ENCODE results near the gene UMOD. TPM values are rescaled to one million over a fixed set of nuclear protein-coding genes. Genes with fewer than 3 reads are reported as not detected.

UMOD gene
- polyA plus RNA-seq, 3 donors = not detected

DNA sequence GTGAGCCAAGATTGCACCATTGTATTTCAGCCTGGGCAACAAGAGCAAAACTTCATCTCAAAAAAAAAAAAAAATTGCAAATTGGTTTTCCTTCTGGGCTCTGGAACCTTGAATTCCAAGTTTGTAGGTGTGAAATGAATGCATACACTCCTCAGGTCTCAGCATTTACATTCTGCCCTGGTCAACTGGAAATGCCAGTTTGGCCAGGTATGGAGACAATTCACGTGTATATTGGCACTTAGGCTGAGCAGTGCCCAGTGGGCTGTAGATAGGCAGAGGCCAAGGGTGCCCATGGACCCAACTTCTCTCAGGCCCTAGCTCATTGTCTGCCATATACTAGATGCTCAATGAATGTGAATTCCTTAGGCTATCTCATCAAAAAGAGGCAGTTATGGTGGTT is 36.3 kb upstream of the UMOD start:
- H3K27ac Mint-ChIP-seq = no peak overlapping the region
- no peak overlapping the region for H3K27ac ChIP-seq (ENCODE audit: low read depth in 1 of 2, low read length in 2 of 2)
- no peak for DNase-seq
- no peak for TF ChIP-seq CTCF (IDR thresholded peaks at IDR 0.05)
- peaks cover 9 to 19% (median 14%) of the 10 kb centered on the region in 3 donors for H3K27me3 Mint-ChIP-seq (ENCODE audit: low read depth in 3 of 3)
- no peaks in the 10 kb centered on the region for H3K36me3 Mint-ChIP-seq
- no peak overlapping the region for H3K4me2 ChIP-seq (replicated peaks; ENCODE audit: extremely low read depth, low read length, poor library complexity, severe bottlenecking)
- no peak overlapping the region for H2AFZ ChIP-seq (ENCODE audit: insufficient read depth, low read depth, low read length, poor library complexity, severe bottlenecking)
- no peaks in the 10 kb centered on the region for H3K4me1 ChIP-seq (ENCODE audit: control insufficient read depth in 1 of 2, insufficient read depth in 2 of 2, low read length in 2 of 2)
- no peaks in the 10 kb centered on the region for H4K20me1 ChIP-seq (ENCODE audit: insufficient read depth, low read length)
- no peaks in the 10 kb centered on the region for H3K4me1 Mint-ChIP-seq
- no peak overlapping the region for H3K4me3 ChIP-seq (replicated peaks in 1 of 3; ENCODE audit: low read depth in 2 of 3, low read length in 3 of 3)
- intact Hi-C loops (cut with micrococcal nuclease) = loop anchor here (10.0 kb wide), 1 partner anchor 484 kb away; no protein-coding TSS in a partner anchor
- H3K4me3 Mint-ChIP-seq = no peak overlapping the region
- no peaks in the 10 kb centered on the region for H3K36me3 ChIP-seq (replicated peaks in 1 of 2; ENCODE audit: control insufficient read depth in 1 of 2, insufficient read depth in 2 of 2, low read length in 2 of 2)
- H3K9me3 ChIP-seq (replicated peaks in 1 of 2; ENCODE audit: control insufficient read depth in 1 of 2, insufficient read depth in 1 of 2, low read length in 2 of 2) = no peaks in the 10 kb centered on the region
- no peak overlapping the region for H3K9ac ChIP-seq (ENCODE audit: insufficient read depth, low read length, poor library complexity, severe bottlenecking)
- WGBS (ENCODE audit: insufficient coverage) = no CpG with 5 or more reads among the region's 1 CpG
- H3K79me2 ChIP-seq (ENCODE audit: insufficient read depth, low read length) = no peaks in the 10 kb centered on the region
- H3K27me3 ChIP-seq (ENCODE audit: control insufficient read depth in 2 of 2, insufficient read depth in 2 of 2, low read length in 2 of 2) = no peaks in the 10 kb centered on the region
- no peaks in the 10 kb centered on the region for H3K9me3 Mint-ChIP-seq

DNA sequence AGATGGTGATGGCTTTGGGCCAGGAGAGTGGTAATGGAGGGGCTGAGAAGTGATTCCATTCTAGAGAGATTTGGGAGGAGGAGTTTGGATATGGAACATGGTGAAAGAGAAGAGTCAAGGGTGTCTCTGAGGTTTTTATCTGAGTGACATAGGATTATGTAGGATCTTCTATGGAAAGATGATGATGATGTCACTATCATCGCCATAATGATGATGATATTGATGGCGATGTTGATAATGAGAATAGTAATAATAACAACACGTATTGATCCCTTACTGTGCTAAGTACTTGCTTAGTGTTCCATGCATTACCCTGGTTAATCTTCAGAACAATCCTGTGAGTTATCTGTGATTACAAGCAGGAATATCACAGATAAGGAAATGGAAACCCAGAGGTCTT is 35.5 kb upstream of the UMOD start:
- no peaks in the 10 kb centered on the region for H3K4me1 ChIP-seq (ENCODE audit: control insufficient read depth in 1 of 2, insufficient read depth in 2 of 2, low read length in 2 of 2)
- Mint-ChIP-seq H3K9me3 (no peaks in the 10 kb centered on the region), H3K4me3 (no peak overlapping the region), H3K27me3 (ENCODE audit: low read depth in 3 of 3) (peaks cover 9 to 24% (median 14%) of the 10 kb centered on the region in 3 donors), H3K36me3 (no peaks in the 10 kb centered on the region), H3K4me1 (no peaks in the 10 kb centered on the region), H3K27ac (no peak overlapping the region)
- no peak overlapping the region for H3K9ac ChIP-seq (ENCODE audit: insufficient read depth, low read length, poor library complexity, severe bottlenecking)
- no peak for TF ChIP-seq CTCF (IDR thresholded peaks at IDR 0.05)
- no peak for DNase-seq
- H4K20me1 ChIP-seq (ENCODE audit: insufficient read depth, low read length) = no peaks in the 10 kb centered on the region
- H3K4me3 ChIP-seq (replicated peaks in 1 of 3; ENCODE audit: low read depth in 2 of 3, low read length in 3 of 3) = no peak overlapping the region
- H3K36me3 ChIP-seq (replicated peaks in 1 of 2; ENCODE audit: control insufficient read depth in 1 of 2, insufficient read depth in 2 of 2, low read length in 2 of 2) = no peaks in the 10 kb centered on the region
- no peaks in the 10 kb centered on the region for H3K79me2 ChIP-seq (ENCODE audit: insufficient read depth, low read length)
- no peaks in the 10 kb centered on the region for H3K9me3 ChIP-seq (replicated peaks in 1 of 2; ENCODE audit: control insufficient read depth in 1 of 2, insufficient read depth in 1 of 2, low read length in 2 of 2)
- H2AFZ ChIP-seq (ENCODE audit: insufficient read depth, low read depth, low read length, poor library complexity, severe bottlenecking) = no peak overlapping the region
- WGBS (ENCODE audit: insufficient coverage) = no CpG with 5 or more reads among the region's 3 CpGs
- no peak overlapping the region for H3K4me2 ChIP-seq (replicated peaks; ENCODE audit: extremely low read depth, low read length, poor library complexity, severe bottlenecking)
- intact Hi-C loops (cut with micrococcal nuclease) = loop anchor here (10.0 kb wide), 1 partner anchor 483 kb away; no protein-coding TSS in a partner anchor
- no peaks in the 10 kb centered on the region for H3K27me3 ChIP-seq (ENCODE audit: control insufficient read depth in 2 of 2, insufficient read depth in 2 of 2, low read length in 2 of 2)
- no peak overlapping the region for H3K27ac ChIP-seq (ENCODE audit: low read depth in 1 of 2, low read length in 2 of 2)
